ENCODE data around the gene COL25A1. TPM values are rescaled to one million over a fixed set of nuclear protein-coding genes. Genes with fewer than 3 reads are reported as not detected.
"Not testable (repeated sequence)": the region's sequence is repeated elsewhere in the genome, so short reads cannot be mapped to it uniquely, and the experiment has no call there.

Gene COL25A1
- total RNA-seq, 2 experiments from 2014 or later, result not detected

DNA sequence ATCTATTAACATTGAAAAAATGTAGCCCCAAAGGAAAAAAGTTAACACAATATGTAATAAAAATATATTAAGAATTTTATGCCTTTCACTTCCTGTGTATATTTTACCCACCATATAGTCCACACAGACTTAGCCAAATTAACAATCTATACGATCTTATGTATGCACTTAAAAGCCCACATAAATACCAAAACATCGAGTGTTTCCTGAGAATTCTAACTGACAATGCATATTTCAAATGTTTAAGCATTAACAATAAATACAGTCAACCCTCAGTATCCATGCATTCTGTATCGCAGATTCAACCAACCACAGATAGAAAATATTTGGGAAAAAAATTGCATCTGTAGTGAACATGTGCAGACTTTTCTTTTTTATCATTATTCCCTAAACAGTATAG is 226.8 kb downstream of the COL25A1 start:
- CTCF ChIA-PET, result no interaction called here

DNA sequence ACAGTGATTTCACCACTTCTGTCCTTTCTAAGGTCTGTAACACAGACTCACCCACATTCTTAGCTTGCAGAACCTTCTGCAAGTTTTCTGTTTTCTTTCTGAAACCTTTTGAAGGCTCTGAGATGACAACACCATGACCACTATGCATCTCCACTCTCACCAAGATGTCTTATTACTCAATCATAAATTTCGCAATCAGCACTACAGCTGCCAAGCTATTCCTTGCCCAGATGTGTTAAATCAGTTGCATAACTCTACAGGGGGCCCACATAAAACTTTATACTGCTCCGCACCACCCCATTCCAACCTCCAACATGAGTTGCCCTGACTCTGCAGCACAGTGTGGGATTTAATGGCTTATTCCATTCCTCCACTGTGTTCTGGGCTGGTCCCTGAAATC is 229.9 kb downstream of the COL25A1 start:
- ChIA-PET CTCF (no interaction called here), POLR2A (no interaction called here)

More for the DNA sequence above, 226.8 kb downstream of the COL25A1 start:
- POLR2A ChIA-PET, result no interaction called here

DNA sequence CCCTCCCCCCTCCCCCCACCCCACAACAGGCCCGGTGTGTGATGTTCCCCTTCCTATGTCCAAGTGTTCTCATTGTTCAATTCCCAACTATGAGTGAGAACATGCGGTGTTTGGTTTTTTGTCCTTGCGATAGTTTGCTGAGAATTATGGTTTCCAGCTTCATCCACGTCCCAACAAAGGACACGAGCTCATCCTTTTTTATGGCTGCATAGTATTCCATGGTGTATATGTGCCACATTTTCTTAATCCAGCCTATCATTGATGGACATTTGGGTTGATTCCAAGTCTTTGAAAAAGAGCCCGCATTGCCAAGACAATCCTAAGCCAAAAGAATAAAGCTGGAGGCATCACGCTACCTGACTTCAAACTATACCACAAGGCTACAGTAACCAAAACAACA is 231.8 kb downstream of the COL25A1 start:
- CTCF ChIA-PET, result not testable (repeated sequence)

DNA sequence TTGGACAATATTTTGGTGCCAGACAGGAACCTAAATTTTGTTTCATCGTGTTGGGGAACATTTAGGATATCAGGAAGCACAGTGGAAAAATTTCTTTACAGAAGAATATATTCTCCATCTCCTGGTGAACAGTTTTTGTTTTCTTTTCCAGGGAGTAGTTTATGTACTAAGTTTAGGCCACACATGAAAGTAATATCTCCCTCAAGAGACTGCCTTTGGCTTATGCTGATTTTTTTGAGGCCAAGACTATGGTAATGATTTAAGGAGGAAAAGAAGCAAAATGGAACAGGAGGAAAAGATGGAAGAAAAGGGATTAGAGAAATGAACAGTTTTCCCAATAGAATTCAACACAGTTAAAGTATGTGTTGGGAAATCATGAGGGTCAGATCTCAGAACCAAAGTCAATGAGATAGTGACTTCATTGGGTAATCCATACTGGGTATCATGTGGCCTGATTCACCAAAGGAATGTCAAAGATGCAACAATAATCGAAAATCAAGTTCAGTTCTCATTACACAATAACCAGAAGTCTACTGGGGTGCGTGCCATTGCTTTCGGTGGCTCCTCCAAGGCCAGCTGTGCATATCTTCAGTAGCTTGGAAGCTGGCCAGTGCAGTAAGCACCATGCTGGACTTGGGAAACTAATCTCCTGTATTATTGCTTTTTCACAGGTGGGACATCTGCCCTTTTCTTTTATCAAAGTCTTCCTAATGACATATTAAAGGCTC is 234.8 kb downstream of the COL25A1 start:
- ChIA-PET POLR2A (no interaction called here), CTCF (no interaction called here)

More for the DNA sequence above, 231.8 kb downstream of the COL25A1 start:
- POLR2A ChIA-PET, result not testable (repeated sequence)

DNA sequence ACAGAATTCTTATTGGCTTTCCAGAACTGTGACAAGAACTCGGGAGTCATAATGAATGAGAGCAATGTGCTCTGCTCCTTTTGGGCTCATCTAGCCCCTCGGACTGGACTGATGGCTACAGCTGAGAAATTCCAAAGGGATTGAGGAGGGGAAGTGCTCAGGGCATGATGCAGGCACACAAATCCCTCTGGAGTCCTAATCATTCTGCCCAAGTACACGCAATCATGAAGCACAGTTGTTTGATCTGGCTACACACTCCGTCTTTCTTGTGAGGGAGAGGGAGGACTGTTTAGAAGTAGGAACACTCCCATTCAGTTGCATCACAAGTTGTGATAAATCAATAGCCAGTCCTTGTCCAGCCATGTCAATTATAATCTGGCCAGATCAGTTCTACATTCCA is 237.5 kb downstream of the COL25A1 start:
- ChIA-PET POLR2A (no interaction called here), CTCF (no interaction called here)

DNA sequence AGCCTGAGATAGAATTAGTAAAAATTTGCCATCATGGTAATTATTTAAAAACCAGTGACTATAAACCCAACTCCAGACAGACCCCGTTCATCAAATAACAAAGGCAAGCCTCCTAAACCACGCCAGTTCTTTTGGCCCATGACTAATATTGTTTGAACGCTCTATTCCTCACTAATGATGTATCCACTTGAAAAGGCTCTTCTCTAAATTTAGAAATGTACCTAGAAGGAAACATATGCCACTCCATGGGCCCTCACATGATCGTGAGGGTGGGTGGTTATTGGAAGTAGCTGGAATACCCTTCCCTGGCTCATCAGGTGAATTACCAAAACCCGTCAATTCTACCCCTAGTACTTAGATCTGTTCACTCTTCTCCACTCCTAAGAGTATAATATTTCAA is 249.2 kb downstream of the COL25A1 start:
- POLR2A ChIA-PET, result no interaction called here
- CTCF ChIA-PET, result no interaction called here

DNA sequence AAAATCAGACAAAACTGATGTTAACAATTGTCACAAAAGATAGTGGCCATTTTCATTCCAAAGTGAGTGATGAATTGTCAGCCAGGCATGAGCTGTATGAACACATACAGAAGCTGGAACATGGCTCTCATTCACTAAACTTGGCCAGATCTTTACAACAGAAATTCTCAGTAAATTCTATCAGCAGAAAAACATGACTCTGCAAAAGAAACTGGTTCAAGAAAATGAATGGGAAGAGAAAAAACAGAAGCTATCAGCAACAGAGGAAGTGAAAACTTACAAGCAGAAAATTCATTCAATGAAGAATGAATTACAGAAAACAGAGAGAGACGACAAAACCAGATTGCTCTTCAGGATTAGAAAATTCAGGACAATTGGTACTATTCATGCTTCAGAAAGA is 249.6 kb downstream of the COL25A1 start:
- CTCF ChIA-PET, result no interaction called here
- POLR2A ChIA-PET, result no interaction called here

DNA sequence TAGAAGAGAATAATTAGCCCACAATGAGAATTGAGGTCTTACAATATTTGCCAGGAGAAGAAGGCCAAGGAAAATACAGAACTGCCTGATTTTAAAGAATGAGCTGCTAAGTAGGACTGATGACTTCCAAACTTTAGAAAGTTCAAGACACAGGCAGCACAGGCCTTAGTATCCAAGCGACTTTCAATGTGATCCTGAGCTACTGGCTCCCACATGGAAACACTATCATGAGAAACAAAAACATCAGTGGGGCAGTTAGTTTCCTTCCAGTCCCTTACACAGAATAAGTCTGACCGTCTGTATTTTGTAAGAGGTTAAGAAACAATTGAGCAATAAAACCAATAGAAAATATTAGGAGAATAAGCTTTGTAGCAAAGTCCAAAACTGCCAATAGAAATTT is 251.4 kb downstream of the COL25A1 start:
- POLR2A ChIA-PET, result no interaction called here

DNA sequence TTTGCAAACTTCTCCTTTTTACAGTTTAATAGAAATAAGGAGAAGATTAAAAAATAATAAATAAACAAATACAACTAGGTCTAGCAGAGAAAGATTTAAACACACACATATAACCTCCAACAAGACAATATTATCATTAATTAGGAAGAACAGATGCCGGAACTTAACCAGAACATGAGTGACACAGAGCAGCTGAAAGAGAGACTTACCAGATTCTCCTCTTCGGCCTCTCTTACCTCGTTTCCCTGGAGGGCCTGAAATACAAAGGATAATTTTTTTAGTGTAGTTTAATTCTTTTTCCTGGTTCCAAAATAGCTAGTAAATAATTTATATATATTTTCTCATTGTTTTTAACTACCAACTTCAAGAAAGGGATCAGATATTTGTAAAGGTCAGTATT is 252.5 kb downstream of the COL25A1 start:
- CTCF ChIA-PET, result no interaction called here
- POLR2A ChIA-PET, result no interaction called here

More for the DNA sequence above, 251.4 kb downstream of the COL25A1 start:
- CTCF ChIA-PET, result no interaction called here

DNA sequence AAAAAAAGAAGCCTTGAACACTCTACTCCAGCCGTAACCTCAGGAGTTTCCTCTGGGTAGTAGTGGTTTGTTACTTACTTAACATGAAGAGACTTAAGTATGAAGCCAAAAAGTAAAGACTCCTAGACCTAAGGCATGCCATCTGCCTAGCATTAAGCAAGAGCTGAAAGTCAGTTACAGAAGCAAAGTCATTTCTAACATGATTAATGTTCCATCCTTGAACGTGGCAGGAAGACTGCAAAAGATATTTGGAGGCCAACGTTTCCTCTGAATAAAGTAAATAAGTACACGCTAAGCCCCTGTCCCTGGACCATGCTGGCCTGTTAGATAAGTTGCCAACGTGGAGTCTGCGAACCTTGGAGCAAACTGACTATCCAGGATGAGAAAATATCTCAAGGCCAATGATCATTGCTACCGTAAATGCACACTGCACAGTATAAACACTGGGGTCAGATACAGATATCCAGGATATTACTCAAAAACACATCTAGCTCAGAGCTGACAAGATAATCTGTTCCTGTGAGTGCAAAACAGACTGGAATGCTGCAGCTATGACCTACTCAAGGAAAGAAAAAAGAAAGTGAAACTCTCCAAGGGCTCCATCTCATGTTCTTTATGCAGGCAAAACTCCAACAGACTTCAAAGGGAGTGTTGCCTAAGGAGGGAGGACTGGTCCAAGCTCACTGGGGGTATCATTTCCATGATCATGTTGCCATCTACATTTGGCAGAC is 255.8 kb downstream of the COL25A1 start:
- POLR2A ChIA-PET, result no interaction called here

DNA sequence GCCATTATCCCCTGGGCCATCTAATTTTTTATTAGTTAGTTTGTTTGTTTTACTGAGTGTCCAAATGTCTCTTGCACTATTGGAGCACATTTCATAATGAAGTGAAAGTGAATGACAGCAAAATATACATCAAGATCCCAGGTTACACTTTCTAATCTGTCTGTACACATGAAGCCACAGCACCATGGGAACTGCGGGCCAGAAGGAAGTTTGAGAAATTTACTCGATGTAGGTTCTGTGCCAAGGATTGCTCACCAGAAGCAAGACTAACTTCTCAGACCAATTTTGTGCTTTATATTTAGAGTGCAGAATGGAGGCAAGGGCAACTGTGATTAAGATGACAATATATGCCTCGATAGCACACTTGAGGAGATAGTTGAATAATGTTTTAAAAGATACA is 258.0 kb downstream of the COL25A1 start:
- POLR2A ChIA-PET, result no interaction called here
- CTCF ChIA-PET, result no interaction called here

More for the DNA sequence above, 255.8 kb downstream of the COL25A1 start:
- CTCF ChIA-PET, result no interaction called here

DNA sequence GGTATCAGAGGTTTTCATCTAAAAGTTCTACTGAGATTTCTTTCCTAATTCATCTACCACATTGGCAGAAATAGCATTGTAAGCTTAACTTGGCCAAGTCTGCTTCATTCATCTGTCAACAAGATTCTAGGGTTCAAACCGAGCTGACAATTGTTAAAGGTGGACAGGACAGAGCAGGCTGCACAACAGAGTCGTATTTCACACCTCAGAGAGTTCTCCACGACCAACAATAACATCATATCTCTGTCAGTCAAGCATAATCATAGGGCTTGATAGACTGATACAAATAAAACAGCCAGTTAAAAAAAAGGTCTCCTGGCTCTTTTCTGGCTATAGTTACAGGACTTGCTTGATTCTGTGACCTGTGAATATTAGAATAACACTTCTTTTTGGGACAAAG is 259.2 kb downstream of the COL25A1 start:
- CTCF ChIA-PET, result no interaction called here
- POLR2A ChIA-PET, result no interaction called here

DNA sequence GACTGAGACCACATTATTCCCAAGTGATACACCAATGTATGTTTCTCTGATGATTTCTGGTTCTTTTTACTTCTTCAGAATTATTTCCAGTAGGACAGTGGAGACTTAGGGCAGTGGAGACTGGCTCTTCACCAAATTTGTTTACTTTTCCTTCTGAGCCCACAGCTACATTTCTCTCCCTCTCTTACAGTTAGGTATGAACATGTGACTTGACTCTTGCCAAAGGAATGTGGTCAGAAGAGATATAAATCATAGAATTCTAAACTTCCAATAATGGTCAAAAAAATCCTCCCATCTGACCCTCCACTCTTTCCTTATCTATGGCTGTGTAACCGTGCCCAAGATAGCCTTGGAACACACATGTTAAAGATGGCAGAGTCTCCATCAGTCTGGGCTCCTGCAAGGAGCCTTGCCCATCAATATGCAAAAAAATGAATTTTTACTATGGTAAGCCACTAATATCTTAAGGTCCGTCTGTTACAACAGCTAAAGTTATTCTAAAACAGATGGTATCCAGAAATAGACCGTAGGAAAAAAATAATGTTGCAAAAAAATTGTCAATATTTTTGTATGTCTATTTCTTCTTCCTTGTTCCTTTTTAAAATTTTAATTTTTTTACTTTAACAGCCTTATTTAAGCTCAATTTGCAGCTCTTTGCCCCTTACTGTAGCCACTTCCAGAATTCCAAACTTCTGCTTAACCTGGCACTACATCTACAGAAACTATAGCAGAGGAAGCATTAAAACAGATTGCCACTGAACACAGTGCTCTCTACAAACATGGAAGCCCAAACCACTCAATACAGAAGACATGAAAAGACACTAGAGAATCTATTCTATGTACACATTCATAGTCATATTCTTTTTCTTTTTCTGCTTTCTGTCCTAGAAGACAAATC is 260.7 kb downstream of the COL25A1 start:
- POLR2A ChIA-PET, result no interaction called here

DNA sequence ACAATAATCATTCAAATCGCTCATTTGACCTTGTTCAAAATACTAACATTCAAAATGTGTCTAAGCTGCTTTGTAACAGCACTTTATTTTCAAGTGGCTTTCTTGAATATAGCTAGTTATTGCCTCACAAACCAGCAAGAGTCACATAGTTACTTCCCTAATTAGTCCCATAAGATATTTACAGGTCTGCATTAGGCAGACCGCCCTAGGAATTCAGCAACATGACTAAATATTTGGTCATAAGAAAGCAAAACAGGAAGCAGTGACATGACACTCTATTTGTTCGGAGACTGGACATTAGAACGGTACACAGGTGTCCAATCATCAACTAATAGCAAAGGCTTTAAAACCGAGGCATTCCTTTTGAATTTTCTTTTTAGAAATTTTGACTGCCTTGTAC is 262.0 kb downstream of the COL25A1 start:
- CTCF ChIA-PET, result no interaction called here
- POLR2A ChIA-PET, result no interaction called here

More for the DNA sequence above, 260.7 kb downstream of the COL25A1 start:
- CTCF ChIA-PET, result no interaction called here

DNA sequence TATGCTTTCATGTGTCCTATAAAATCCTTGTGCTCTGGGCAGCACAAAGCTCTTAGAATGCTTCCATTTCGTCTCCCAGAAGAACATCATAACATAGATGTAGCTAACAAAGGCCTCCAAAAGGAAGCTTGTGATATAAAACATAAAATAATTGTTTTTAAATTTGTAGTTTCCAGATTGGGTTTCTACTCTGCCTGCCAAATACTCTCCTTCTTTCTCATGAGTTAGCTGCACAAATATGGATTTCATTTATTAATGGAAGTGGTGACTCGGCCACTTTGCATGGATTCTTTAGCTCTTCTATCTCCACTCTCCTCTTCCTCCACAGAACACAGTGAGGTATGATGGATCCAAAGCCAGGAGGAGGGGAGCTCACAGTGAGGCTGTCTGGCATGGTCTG is 265.4 kb downstream of the COL25A1 start:
- CTCF ChIA-PET, result no interaction called here
- POLR2A ChIA-PET, result no interaction called here

DNA sequence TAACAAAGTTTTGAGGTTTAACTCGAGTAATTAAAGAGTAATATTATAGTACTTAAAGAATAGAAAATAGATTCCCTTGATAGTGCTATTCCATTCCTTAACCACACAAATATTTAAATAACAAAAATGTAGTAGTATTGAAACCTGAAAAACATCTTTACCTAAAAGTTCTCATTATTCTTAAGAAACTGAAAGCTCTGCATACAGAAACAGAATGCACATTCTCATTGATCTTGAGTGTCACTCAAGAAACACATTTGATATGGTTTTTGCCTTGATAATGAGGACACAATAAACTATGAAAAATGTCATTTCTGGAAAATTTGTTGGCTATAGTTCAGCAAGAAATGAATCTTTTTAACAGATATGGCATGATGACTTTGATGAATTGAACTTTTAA is 268.5 kb downstream of the COL25A1 start:
- CTCF ChIA-PET, result no interaction called here

DNA sequence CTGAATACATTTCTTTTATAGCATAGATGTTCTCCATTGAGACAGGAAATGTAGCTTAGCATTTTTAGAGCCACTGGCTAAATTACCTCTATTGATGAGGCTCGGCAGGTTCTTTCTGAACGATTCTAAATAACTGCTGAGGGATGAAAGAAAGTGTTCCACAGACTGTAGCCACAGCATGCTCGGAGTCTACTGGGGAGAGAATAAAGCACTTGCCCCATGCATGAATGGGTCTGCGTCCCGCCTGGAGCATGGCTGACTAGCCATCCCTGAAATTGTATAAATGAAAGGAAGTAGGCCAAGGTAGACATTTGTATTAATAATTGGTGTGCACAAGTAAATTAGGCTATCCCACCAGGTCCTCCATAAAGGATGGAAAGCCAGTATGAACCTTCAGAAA is 269.8 kb downstream of the COL25A1 start:
- ChIA-PET CTCF (no interaction called here), POLR2A (no interaction called here)

More for the DNA sequence above, 268.5 kb downstream of the COL25A1 start:
- POLR2A ChIA-PET, result no interaction called here

DNA sequence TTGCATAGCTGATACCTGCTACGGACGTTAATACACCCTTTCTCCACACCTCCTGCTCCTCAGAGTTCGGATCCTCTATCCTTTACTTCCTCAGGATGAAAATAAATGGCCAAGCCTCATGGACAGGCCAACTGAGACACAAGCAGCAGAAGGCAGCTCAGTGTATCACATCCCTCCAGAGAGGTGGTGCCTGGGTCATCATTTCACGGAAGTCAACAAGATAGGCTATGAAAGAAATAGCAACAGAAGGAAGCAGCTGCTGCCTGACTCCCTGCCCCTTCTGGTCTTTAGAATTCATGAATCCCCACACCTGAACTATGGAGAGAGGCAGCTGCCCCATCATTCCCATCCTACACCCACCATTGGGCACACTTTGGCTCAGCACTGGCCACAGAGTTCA is 272.5 kb downstream of the COL25A1 start:
- ChIA-PET POLR2A (no interaction called here), CTCF (no interaction called here)

DNA sequence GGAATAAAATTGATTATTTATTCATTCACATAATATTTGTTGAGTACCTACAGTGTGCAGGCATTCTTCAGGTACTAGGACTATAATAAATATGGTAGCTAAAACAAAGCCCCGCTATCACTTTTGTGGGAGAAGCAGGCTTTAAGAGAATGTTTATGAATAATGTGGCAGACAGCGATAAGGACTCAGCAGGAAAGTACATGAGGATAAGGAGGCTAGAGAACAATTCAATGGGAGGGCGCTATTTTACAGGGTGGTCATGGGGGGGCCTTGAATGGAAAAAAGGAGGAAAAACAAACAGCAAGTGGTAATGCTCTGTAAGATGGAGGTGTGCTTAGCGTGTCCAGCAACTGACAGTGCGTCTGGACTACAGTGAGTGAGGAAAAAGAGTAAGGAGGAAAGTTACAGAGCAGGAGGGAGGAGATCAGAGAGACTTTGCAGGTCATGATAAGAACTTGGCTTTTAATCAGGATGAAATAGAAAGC is 275.4 kb downstream of the COL25A1 start:
- POLR2A ChIA-PET, result no interaction called here
- CTCF ChIA-PET, result no interaction called here

DNA sequence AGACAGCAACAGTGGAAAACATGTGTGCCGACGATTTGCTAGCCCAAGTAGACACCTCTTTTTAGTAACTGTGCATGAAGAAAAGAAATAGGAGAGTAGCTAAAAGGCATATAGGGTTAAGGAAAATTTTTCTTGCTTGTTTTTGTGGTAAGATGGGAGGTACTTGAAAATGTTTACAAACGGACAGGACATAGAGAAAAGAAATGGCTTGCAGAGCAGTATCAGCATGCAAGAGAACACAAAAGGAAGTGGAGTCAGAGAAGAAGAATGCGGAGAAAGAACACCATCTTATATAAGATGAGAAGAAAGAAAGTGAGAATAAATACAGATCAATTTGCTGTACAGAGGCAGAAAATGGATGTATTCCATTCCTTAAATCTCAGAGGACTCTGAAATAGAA is 275.9 kb downstream of the COL25A1 start:
- CTCF ChIA-PET, result no interaction called here
- POLR2A ChIA-PET, result no interaction called here

Data from activated CD8-positive, alpha-beta memory T cell treated with anti-CD3 and anti-CD28 coated beads for 36 hours (primary cell).